HG02678 (cell line): Measurements from ENCODE around the gene OR11A1.

Experiments used
- ATAC-seq: cut with Tn5 transposase; IDR thresholded peaks from one replicate; pipeline ENCODE4 v1.9.1; 2021; ENCODE audit warnings: mild to moderate bottlenecking, moderate library complexity; ENCODE audit not compliant: unreplicated experiment

OR11A1 gene, protein sequence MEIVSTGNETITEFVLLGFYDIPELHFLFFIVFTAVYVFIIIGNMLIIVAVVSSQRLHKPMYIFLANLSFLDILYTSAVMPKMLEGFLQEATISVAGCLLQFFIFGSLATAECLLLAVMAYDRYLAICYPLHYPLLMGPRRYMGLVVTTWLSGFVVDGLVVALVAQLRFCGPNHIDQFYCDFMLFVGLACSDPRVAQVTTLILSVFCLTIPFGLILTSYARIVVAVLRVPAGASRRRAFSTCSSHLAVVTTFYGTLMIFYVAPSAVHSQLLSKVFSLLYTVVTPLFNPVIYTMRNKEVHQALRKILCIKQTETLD

DNA sequence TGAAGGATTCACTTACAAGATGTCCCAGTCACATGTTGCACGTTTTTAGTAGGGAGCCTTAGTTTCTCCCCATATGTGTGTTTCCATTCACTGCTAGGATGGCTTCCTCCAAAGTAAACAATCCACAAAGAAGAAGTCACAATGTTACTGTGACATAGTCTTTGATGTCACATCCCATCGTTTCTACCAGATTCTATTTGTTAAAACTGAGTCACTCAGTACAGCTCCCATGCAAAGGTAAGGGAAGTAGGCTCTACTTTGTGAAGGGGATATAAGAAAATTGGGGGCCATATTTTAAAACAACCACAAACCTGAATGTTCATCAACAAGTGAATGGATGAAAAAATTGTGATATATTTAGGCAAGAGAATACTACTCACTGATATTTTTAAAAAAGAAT lies at the start of gene OR11A1, which contains the start of gene OR2H1:
Gene OR11A1, minus strand, starts transcription at position 101 of the 400 bp plus-strand sequence. CDS start 29,430 bp downstream, outside the sequence.
Gene OR2H1, plus strand, starts transcription at position 185 of the 400 bp plus-strand sequence. CDS start 4,615 bp downstream, outside the sequence.
- ATAC-seq = no peak

DNA sequence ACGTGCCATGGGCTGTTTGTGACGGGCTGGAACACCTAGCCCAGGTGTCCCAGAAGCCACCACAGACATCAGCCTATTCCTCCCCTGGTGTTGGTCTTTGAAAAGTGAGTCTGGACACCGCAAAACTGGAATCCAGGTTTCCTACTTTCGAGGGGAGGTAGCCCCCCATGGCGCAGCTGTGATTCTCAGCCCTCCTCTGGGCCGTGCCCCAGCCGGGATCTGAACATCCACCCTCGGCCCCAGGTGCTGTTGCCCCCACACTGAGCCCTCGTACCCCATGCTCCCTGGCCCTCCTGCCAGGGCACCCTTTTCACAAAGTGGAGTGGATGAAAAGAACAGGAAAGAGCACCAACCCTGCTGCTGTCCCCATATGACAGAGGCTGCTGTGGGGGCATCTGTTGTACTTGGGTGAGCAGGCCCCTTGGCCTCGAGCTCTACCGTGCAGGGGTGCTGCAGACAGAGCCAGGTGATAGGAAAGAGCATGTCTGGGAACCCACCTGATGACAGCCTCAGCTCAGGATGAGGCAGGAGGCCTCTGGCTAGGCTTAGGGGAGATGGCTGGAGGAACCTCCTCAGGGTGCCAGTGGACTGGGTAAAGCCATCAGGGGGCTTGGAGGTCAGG lies 49.7 kb upstream of the OR11A1 start:
- no peak for ATAC-seq

GRCh38 chr6:29505808-29506207 lies 48.9 kb upstream of the OR11A1 start:
- no peak for ATAC-seq

DNA sequence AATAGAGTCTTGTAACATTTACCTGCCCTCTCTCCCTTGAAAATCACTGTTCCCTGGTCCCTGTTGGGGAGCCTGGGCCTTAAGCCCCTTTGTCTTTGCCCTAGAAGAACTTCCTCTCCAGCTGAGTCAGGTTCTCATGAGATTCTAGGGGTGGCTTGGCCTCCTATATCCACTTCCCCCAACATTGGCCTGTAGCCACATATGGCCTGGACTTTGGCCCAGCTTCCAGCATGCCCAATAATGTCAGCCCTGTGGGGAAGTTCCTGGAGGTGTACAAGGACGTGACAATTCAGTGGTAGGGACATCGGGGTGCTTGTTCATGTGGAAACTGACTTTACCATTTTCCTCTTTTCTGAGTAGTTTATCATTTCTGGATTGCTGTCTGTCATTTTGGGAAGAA lies 48.1 kb upstream of the OR11A1 start:
- ATAC-seq = no peak

GRCh38 chr6:29502597-29502996 lies 45.7 kb upstream of the OR11A1 start:
- ATAC-seq = no peak

GRCh38 chr6:29502181-29502580 lies 45.3 kb upstream of the OR11A1 start:
- ATAC-seq = no peak

DNA sequence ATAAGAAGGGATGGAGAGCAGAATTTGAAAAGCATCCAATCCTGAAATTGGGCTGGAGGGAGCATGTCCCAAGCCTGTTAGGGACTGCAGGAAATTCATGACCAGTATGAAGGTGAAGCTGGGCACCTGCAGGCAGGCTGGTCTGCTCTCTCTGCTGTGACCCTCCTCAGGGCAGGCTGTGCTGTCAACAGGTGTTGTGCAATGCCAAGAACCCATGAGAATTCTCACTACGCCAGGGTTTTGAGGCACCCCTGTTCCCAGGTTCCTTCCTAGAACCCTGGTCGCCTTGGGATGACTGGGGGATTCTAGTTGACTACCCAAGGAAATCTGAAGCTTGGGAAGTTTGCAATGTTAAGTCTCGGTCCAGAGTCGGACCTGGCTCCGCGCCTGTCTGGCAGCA lies 44.2 kb upstream of the OR11A1 start:
- no peak for ATAC-seq

DNA sequence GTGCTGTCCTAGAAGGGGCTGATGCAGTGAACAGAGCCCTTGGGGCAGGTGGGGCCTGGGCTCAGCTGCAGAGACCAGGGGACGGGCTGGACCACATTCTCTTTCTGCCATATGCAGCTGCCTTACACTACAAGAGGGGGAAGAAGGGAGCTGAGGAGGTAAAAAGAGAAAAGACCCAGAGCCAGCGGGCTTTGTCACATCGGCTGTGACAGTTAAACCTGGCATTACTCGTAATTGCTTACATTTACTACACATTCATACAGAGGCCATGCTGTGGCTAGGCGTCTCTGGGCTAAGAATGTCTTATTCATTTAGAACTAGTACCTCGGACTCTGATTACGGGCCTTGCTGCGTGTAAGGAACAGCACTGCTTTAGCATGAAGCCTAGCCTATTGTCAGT lies 43.7 kb upstream of the OR11A1 start:
- no peak for ATAC-seq

DNA sequence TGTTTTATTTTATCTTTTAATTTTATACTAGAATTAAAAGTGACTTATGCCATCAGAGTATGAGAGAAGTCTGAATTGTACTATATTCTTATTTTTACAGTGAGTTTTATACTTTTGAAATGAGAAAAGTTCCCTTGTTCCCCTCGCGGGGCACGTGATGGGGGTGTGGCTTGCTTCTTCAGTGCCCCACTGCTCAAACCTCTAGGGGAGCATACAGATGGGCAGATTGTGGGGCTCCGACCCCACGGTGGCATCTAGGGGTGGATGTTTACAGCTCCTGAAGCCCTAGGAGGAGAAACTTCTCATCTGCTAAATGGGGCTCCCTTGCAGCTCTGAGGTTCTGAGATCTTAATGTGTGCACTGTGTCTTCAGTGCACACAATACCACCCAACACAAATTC lies 42.8 kb upstream of the OR11A1 start:
- ATAC-seq = no peak

GRCh38 chr6:29496961-29497360 lies 40.1 kb upstream of the OR11A1 start:
- ATAC-seq = no peak

DNA sequence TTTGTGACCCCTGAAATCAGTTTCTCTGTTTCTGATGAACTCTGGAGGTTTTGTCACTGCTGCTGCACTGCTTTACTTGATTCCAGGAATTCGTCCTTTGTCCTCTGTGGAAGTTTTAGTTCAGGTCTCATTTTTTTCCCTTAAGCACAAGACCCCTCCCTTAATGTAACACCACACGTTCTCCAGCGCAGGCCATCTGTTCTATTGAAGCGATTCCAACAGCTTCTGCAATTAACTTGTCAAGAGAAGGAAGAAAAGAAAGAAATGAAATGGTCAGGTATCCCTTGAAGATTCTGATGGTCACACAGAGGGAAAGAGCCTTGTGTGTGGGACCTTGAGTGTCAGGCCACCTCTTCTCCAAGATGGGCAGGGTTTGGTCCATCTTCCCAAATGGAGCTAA lies 38.7 kb upstream of the OR11A1 start:
- no peak for ATAC-seq

GRCh38 chr6:29494131-29494530 lies 37.3 kb upstream of the OR11A1 start:
- ATAC-seq = no peak

- no peak for ATAC-seq
Measured at GRCh38 chr6:29493261-29493660, 36.4 kb upstream of the OR11A1 start.

GRCh38 chr6:29491574-29491973 lies 34.7 kb upstream of the OR11A1 start:
- no peak for ATAC-seq

DNA sequence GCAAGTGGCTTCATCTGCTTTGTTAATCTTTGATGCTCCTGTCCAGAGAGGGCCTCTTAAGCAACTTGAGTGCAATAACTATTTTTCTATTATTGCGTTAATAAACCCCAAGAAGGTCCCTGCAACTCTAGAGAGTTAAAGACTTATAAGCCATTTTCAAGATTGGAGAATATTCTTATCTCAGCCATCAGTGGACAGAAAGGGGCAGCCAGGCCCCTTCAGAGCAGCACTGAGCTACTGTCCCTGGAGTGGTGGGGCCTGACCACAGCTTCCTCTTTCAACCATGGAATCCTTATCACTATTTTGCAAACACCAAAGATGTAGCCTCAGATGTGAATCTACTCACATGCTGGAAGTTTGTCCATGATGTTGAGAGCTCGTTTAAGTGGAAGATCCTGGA lies 33.7 kb upstream of the OR11A1 start:
- no peak for ATAC-seq

DNA sequence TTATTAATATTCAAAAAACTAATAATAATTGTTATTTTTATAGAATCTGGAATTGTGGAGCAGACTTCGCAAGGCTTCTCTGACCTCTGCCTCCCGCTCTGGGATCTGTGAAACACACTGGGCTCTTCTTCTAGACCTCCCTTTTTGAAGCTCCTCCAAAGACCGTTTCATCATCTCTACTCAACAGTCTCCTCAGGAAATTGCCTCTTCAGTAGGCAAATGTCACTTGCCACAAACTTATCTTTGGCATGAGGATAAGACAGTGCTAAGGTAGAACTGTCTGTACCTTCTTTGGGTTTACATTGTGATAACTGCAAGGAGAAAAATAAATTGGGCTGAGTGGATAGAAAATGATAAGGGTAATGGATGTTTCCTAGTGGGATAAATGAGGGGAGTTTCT lies 33.2 kb upstream of the OR11A1 start:
- ATAC-seq = no peak

GRCh38 chr6:29489286-29489685 lies 32.4 kb upstream of the OR11A1 start:
- no peak for ATAC-seq

DNA sequence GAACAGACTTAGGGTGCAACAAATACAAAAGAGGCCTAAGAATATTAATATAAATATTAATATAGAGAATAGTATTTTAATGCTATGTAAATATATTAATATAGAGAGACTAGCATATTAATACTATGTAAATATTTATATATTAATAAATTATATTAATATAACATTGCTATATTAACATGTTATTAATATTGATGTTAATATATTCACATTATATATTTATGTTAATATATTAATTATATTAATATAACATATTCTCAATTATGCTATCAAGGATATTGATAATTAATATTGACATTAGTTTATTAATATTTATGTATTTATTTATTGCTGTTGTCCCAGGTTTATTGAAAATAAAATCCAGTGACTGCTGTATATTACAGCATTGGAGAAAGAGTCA lies 32.0 kb upstream of the OR11A1 start:
- no peak for ATAC-seq

GRCh38 chr6:29487660-29488059 lies 30.8 kb upstream of the OR11A1 start, which contains the start of gene MAS1L:
TSS of gene MAS1L (minus strand) at chr6:29487956. CDS start at chr6:29487902, 54 bp downstream.
- no peak for ATAC-seq

GRCh38 chr6:29487131-29487530 lies 30.3 kb upstream of the OR11A1 start:
- no peak for ATAC-seq

GRCh38 chr6:29486577-29486976 lies 29.7 kb upstream of the OR11A1 start:
- ATAC-seq = no peak

GRCh38 chr6:29483735-29484134 lies 26.9 kb upstream of the OR11A1 start:
- no peak for ATAC-seq
